ENCODE measurements around the gene SAFB.

DNA sequence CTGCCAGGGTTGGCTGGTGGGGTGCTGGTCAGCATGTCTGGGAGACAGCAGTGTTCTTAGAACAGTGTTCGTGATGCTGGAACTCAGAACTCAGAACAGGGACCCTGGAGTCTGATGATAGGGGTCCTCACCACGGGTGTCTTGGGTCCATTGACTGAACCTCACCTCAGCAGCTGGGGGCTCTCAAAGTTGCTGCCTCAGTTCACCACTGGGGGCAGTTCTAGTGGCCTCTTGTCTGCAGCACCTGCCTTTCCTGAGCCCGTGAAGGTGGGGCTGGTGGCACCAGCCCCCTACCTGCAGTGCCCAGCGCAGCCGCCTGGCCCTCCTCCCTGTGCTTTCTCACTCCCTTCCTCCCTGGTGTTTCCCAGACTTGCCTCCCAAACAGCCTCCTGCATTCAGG, 28.5 kb downstream of the SAFB start:
- no peak for TF ChIP-seq CTCF (IDR thresholded peaks at IDR 0.05)
- no peak for TF ChIP-seq EP300 (IDR thresholded peaks at IDR 0.05)
